ENCODE data around the gene DNAH17.
A peak's percentile ranks its signal among the peaks of the same experiment; 100 is the strongest.

DNAH17 gene

DNA sequence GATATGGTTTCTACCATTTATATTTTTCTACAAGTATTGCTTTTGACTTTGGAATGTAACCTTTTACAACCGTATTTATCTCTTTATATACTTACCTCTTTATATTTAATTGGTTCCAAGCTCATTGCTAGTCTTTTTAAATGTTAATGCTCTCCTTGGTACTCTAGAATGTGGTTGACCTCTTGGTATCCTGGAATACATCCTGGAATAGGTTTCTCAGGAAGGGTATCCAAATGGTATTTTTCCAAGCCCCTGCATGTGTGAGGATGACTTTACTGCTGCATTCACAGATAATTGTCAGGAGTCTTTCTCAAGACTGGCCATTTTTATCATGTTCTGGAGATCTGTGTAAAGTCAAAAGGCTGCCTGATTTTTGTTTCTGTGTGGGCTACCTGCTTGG is 30.2 kb downstream of the DNAH17 start:
- TF ChIP-seq, protein P1, sequence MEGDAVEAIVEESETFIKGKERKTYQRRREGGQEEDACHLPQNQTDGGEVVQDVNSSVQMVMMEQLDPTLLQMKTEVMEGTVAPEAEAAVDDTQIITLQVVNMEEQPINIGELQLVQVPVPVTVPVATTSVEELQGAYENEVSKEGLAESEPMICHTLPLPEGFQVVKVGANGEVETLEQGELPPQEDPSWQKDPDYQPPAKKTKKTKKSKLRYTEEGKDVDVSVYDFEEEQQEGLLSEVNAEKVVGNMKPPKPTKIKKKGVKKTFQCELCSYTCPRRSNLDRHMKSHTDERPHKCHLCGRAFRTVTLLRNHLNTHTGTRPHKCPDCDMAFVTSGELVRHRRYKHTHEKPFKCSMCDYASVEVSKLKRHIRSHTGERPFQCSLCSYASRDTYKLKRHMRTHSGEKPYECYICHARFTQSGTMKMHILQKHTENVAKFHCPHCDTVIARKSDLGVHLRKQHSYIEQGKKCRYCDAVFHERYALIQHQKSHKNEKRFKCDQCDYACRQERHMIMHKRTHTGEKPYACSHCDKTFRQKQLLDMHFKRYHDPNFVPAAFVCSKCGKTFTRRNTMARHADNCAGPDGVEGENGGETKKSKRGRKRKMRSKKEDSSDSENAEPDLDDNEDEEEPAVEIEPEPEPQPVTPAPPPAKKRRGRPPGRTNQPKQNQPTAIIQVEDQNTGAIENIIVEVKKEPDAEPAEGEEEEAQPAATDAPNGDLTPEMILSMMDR (conservative IDR thresholded peaks at IDR 0.05; ENCODE audit: low read length) = no peak
- H3K4me3 ChIP-seq (ENCODE audit: low read length) = no peak overlapping the region
- no peak for DNase-seq (ENCODE audit: low read depth)

DNA sequence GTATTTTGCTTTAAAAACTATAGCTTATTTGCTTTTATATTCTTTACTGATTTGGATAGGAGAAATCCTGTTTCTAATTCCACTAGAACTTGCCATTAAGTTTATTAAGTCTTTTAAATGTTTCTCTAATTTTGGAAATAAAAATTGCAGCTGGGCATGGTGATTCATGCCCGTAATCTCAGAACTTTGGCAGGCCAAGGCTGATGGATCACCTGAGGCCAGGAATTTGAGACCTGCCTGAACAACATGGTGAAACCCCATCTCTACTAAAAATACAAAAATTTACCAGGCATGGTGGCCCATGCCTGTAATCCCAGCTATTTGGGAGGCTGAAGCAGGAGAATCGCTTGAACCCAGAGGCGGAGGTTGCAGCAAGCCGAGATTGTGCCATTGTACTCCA is 30.7 kb downstream of the DNAH17 start:
- no peak for DNase-seq (ENCODE audit: low read depth)
- TF ChIP-seq, protein P1 (conservative IDR thresholded peaks at IDR 0.05; ENCODE audit: low read length) = no peak
- no peak overlapping the region for H3K4me3 ChIP-seq (ENCODE audit: low read length)

DNA sequence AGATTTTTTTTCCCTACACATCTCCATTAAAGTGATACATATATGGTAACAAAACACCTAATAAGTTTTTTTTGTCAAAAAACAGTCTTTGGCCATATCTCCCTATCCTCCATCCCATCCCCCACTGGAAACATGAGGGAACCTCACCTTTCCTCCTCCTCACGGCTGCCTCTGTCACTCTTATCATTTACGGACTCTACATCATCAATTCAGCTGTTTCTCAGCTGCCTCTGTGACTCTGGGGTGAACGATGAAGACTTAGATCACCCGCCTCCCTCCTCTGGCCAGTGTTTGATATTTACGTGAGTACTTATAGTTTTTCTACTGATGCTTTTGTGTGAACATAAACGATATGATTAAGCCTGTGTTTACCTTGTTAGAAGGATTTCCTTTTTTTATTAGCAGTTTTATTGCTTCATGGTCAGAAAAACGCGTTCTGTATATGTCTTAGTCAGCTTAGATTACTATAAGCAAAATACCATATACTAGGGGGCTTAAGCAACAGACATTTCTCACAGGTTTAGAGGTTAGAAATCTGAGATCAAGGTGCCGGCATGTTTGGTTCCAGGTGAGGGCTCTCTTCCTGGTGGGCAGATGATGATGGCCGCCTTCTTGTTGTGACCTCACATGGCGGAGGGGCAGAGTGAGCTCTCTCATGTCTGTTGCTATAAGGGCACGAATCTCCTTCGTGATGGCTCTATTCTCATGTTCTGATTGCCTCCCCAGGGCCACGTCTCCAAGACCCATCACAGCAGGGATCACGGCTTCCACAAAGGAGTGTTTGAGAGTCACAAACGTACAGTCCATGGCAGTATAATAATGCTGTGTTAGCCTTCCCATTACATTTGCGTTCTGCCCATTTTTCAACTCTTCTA is 32.1 kb downstream of the DNAH17 start:
- DNase-seq (ENCODE audit: low read depth) = no peak
- TF ChIP-seq, protein P1 (conservative IDR thresholded peaks at IDR 0.05; ENCODE audit: low read length) = no peak
- H3K4me3 ChIP-seq (ENCODE audit: low read length) = no peak overlapping the region

DNA sequence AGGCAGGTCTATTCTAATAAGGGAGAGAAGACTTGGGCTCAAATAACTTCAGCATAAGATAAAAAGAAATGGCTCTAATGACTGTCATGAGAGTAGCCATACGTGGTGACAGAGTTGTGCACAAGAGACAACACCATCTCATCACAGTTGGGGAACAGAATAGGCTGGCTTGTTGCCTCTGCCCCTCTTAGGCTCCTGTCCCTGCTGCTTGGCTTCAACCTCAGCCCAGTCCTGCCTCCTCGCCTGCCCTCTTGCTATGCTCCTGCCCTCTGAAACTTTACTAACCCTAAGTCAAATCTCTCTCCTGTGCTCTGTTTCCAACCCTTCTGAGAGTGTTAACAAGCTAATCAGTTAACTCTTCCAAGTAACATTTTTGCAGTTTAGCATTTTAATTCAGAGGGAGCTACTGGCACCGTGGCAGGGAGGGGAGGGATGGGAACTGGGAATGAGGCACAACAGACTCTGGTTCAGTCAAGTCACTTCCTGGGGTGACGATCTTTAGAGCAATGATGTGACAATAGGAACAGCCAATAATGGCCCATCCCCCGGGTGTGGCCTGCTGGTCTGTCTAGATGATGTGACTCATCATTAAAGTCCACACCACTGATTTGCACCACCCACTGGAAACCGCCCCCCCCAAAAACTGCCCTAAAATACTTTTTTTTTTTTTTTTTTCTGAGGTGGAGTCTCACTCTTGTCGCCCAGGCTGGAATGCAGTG is 35.5 kb downstream of the DNAH17 start:
- TF ChIP-seq, protein P1 (conservative IDR thresholded peaks at IDR 0.05; ENCODE audit: low read length) = no peak
- no peak overlapping the region for H3K4me3 ChIP-seq (ENCODE audit: low read length)
- DNase-seq (ENCODE audit: low read depth) = peak; percentile 14

DNA sequence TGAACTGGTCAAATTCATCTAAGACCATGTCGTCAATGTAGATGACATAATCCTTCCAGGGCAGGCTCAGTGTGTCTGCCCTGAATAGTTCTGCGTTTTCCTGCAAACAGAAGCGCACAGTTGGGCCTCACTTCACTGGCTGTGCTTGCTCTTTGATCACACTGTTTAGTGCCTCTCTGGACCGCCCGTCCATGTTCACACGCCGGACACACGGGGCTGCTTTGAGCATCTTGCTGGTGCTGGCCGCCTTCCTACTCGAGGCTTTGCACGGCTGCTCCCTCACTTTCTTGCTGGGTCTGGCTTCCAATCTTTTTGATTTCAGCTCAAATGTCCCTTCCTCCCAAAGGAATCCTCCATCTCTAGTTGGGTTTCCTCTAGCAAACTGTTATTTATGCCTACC is 37.4 kb downstream of the DNAH17 start:
- TF ChIP-seq, protein P1 (conservative IDR thresholded peaks at IDR 0.05; ENCODE audit: low read length) = no peak
- no peak for DNase-seq (ENCODE audit: low read depth)
- no peak overlapping the region for H3K4me3 ChIP-seq (ENCODE audit: low read length)

DNA sequence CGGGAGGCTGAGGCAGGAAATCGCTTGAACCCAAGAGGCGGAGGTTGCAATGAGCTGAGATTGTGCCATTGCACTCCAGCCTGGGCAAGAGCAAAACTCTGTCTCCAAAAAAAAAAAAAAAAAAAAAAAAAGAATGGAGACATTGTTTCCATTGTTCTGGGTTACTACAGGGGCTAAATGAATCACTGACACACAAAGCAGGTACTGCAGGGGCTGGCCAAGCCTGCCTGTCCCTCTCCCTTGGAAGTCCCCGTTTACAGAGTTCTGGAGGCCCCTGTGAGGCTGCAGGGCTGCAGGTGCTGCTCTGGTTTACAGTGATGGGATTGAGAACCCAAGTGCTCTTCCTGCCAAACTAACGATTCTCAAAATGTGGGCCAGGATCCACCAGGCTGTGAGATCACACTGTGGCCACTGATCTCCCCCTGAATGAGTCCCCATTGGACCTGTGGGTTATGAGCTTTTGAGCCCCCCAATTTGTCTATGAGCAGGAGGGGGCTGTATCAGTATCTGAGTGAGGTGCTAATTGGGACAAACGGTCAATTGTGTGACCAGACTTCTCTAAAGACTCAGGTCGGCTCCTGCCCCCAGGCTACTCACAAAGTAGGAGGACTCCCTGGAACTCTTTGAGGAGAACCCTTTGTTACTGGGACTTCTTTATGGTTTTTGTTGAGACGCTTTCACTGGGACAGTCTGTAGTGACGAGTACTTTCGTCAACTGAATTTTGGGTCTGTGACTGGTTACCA is 39.0 kb downstream of the DNAH17 start:
- TF ChIP-seq, protein P1 (conservative IDR thresholded peaks at IDR 0.05; ENCODE audit: low read length) = no peak
- DNase-seq (ENCODE audit: low read depth) = no peak
- H3K4me3 ChIP-seq (ENCODE audit: low read length) = no peak overlapping the region

Measured in AG10803 (cell line).